Panc1 (cell line): ENCODE data around the gene LMF1. TPM values are rescaled to one million over a fixed set of nuclear protein-coding genes. Genes with fewer than 3 reads are reported as not detected.

Source experiments
- ATAC-seq: fragments of 200-7000 bp; cut with Tn5 transposase; 2 replicates; pipeline ENCODE4 v1.9.1; 2020; ENCODE audit warnings: mild to moderate bottlenecking, moderate library complexity
- BruUV-seq: library from RNA; stranded (reverse); fragments of 400-500 nt; replicated peaks from 2 replicates; lab custom pipeline; 2021; lab: Mats Ljungman, UMichigan
- CTCF ChIA-PET: fragments of 300-600 bp; sonication (Branson Sonifier 250); formaldehyde crosslinking; loops from one replicate; lab custom pipeline; 2022; ENCODE audit warnings: antibody characterized with exemption; lab: Charles Lee
- POLR2A ChIA-PET: fragments of 300-600 bp; sonication (Branson Sonifier 250); formaldehyde crosslinking; loops from one replicate; lab custom pipeline; 2022; ENCODE audit warnings: antibody characterized with exemption; lab: Charles Lee
- DNase-seq: peaks from one replicate; pipeline ENCODE4 v3.0.0-alpha.2; 2010; ENCODE audit warnings: low read depth, low spot score
- H3K27ac ChIP-seq: 2 replicates; pipeline ENCODE4 v1.5.1; 2011; ENCODE audit warnings: mild to moderate bottlenecking, low read length, inconsistent platforms
- H3K27me3 ChIP-seq: fragments of 200-500 bp; sonication (Bioruptor generic); 2 replicates; pipeline ENCODE4 v1.6.0; 2014; ENCODE audit warnings: low read length, inconsistent platforms; ENCODE audit not compliant: control insufficient read depth, insufficient read depth
- H3K36me3 ChIP-seq: fragments of 200-500 bp; sonication (Bioruptor generic); 2 replicates; pipeline ENCODE4 v1.5.1; 2014; ENCODE audit warnings: inconsistent platforms, mild to moderate bottlenecking, low read length, moderate library complexity; ENCODE audit not compliant: control insufficient read depth, insufficient read depth
- H3K4me1 ChIP-seq: 2 replicates; pipeline ENCODE4 v1.5.1; 2011; ENCODE audit warnings: inconsistent platforms, mild to moderate bottlenecking, low read length, moderate library complexity; ENCODE audit not compliant: control insufficient read depth, insufficient read depth
- H3K4me3 ChIP-seq, 2 experiments: 2 replicates each; pipeline ENCODE4 v1.5.1; 2011 to 2012; ENCODE audit warnings: low read depth in 2 of 2, low read length in 2 of 2, mild to moderate bottlenecking in 2 of 2, inconsistent platforms in 1 of 2, moderate library complexity in 1 of 2
- H3K9me3 ChIP-seq: fragments of 200-500 bp; sonication (Bioruptor generic); 2 replicates; pipeline ENCODE4 v1.5.1; 2014; ENCODE audit warnings: low read depth, mild to moderate bottlenecking, inconsistent platforms, low read length, moderate library complexity; ENCODE audit not compliant: control insufficient read depth, insufficient read depth
- POLR2AphosphoS5 ChIP-seq: IDR thresholded peaks from 2 replicates; pipeline ENCODE4 v1.6.1; 2012; ENCODE audit warnings: mild to moderate bottlenecking, low read depth, low read length, moderate library complexity
- SIN3A ChIP-seq: IDR thresholded peaks from 2 replicates; pipeline ENCODE4 v1.6.1; 2012; ENCODE audit warnings: low read depth, mild to moderate bottlenecking, low read length, moderate library complexity, borderline replicate concordance; ENCODE audit not compliant: insufficient read depth
- TCF7L2 ChIP-seq: IDR thresholded peaks from 2 replicates; pipeline ENCODE4 v1.6.1; 2011; ENCODE audit warnings: mild to moderate bottlenecking, low read depth, low read length, inconsistent platforms
- in situ Hi-C: cut with HindIII; loops from 2 replicates; pipeline ENCODE4 v1.10.0; 2016; ENCODE audit warnings: low sequenced_read_pairs, low pct_unique_long_range_greater_than_20kb
- intact Hi-C: fragments of 100-400 bp; cut with micrococcal nuclease; formaldehyde crosslinking; loops from one replicate; pipeline ENCODE4 v1.10.0; 2022; ENCODE audit not compliant: unreplicated experiment
- total RNA-seq: library from RNA; stranded (reverse); gene quantifications from one replicate; pipeline ENCODE4 v1.2.1, GENCODE V29; 2021; ENCODE audit not compliant: unreplicated experiment
- TF ChIP-seq, protein P1 (sequence below): fragments of 450-650 bp; IDR thresholded peaks from 2 replicates; pipeline ENCODE4 v1.5.1; 2017; ENCODE audit warnings: mild to moderate bottlenecking
- TF ChIP-seq, protein P2 (sequence below), 2 experiments: IDR thresholded peaks; 2 replicates each; pipeline ENCODE4 v1.6.1; 2011 to 2012; ENCODE audit warnings: low read depth in 2 of 2, control low read depth in 1 of 2, low read length in 1 of 2, mild to moderate bottlenecking in 1 of 2, moderate library complexity in 1 of 2; ENCODE audit not compliant: insufficient read depth in 1 of 2

Gene LMF1
- total RNA-seq, 1 experiment from 2014 or later: 24.3 TPM

DNA sequence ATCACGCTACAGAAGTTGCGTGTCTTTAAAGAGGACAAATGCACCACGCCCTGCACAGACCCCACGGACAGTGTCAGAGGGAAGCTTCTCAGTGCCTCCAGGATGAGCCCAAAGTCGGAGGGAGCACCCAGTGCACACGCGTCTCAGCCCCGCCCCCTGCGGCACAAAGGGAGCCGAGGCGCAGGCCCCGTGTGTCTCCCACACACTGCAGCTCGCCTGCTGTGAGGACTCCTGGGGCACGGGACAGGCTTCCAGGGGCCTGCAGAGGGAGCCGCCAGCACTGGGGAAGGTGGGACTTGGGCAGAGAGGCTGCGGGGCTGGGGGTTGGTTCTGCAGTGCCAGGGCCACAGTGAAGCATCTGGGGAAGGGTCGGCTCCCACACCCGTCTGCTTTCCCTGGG lies 77.4 kb downstream of the LMF1 start:
- CTCF ChIA-PET: interaction anchor here (0.6 kb wide), 1 partner anchor 15 kb away, joined by 3 read pairs; no protein-coding TSS in a partner anchor
- POLR2A ChIA-PET: no interaction called here
- Histone ChIP-seq H3K4me1 (no peaks in the 10 kb centered on the region), H3K9me3 (no peaks in the 10 kb centered on the region), H3K4me3 (no peak overlapping the region), H3K27ac (no peak overlapping the region), H3K27me3 (no peaks in the 10 kb centered on the region), H3K36me3 (no peaks in the 10 kb centered on the region)
- intact Hi-C loops: no loop called here
- in situ Hi-C loops: no loop called here
- DNase-seq (no peak), ATAC-seq (peak; percentile 57)
- no peak for TF ChIP-seq TCF7L2
- TF ChIP-seq, protein P1, sequence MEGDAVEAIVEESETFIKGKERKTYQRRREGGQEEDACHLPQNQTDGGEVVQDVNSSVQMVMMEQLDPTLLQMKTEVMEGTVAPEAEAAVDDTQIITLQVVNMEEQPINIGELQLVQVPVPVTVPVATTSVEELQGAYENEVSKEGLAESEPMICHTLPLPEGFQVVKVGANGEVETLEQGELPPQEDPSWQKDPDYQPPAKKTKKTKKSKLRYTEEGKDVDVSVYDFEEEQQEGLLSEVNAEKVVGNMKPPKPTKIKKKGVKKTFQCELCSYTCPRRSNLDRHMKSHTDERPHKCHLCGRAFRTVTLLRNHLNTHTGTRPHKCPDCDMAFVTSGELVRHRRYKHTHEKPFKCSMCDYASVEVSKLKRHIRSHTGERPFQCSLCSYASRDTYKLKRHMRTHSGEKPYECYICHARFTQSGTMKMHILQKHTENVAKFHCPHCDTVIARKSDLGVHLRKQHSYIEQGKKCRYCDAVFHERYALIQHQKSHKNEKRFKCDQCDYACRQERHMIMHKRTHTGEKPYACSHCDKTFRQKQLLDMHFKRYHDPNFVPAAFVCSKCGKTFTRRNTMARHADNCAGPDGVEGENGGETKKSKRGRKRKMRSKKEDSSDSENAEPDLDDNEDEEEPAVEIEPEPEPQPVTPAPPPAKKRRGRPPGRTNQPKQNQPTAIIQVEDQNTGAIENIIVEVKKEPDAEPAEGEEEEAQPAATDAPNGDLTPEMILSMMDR: peak; percentile 55; the same call in 1 of the 2 replicates
- BruUV-seq: no TSS peak

- H3K4me1 ChIP-seq: no peaks in the 10 kb centered on the region
- no peaks in the 10 kb centered on the region for H3K27me3 ChIP-seq
These were observed 78.1 kb downstream of the LMF1 start for GRCh38 chr16:892536-893255.

DNA sequence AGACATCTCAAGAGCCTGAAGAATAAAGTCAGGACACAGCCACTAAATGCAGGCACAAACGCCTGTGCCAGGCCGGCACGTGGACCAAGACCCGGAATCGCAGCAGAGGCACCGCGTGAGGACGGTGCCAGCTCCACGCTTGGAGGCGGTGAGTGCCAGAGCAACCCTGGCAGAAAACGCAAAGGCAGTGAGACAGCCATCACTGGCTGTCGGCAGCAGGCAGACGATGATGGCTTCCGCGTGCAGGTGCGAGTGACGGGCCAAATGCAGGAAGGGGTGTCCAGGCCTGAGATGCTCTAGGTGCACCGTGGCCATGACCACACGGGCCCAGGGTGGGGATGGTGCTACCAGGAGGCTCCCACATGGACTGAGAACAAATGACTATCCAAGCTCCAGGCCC lies 78.8 kb downstream of the LMF1 start:
- POLR2A ChIA-PET: no interaction called here
- Histone ChIP-seq H3K27ac (no peak overlapping the region), H3K4me1 (no peaks in the 10 kb centered on the region), H3K9me3 (no peaks in the 10 kb centered on the region), H3K4me3 (no peak overlapping the region), H3K36me3 (no peaks in the 10 kb centered on the region), H3K27me3 (no peaks in the 10 kb centered on the region)
- no TSS peak for BruUV-seq
- TF ChIP-seq, protein P1: no peak
- TF ChIP-seq SIN3A (no peak), TCF7L2 (no peak), POLR2AphosphoS5 (no peak)
- TF ChIP-seq, protein P2, sequence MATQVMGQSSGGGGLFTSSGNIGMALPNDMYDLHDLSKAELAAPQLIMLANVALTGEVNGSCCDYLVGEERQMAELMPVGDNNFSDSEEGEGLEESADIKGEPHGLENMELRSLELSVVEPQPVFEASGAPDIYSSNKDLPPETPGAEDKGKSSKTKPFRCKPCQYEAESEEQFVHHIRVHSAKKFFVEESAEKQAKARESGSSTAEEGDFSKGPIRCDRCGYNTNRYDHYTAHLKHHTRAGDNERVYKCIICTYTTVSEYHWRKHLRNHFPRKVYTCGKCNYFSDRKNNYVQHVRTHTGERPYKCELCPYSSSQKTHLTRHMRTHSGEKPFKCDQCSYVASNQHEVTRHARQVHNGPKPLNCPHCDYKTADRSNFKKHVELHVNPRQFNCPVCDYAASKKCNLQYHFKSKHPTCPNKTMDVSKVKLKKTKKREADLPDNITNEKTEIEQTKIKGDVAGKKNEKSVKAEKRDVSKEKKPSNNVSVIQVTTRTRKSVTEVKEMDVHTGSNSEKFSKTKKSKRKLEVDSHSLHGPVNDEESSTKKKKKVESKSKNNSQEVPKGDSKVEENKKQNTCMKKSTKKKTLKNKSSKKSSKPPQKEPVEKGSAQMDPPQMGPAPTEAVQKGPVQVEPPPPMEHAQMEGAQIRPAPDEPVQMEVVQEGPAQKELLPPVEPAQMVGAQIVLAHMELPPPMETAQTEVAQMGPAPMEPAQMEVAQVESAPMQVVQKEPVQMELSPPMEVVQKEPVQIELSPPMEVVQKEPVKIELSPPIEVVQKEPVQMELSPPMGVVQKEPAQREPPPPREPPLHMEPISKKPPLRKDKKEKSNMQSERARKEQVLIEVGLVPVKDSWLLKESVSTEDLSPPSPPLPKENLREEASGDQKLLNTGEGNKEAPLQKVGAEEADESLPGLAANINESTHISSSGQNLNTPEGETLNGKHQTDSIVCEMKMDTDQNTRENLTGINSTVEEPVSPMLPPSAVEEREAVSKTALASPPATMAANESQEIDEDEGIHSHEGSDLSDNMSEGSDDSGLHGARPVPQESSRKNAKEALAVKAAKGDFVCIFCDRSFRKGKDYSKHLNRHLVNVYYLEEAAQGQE (IDR thresholded peaks at IDR 0.05; ENCODE audit: insufficient read depth in 1 of 2, low read depth in 2 of 2, low read length in 1 of 2): no peak
- intact Hi-C loops (no loop called here), in situ Hi-C loops (no loop called here)
- DNase-seq: no peak
- ATAC-seq: no peak
- CTCF ChIA-PET: no interaction called here

More at GRCh38 chr16:892536-893255, 78.1 kb downstream of the LMF1 start:
- in situ Hi-C loops: no loop called here
- Histone ChIP-seq H3K9me3 (no peaks in the 10 kb centered on the region), H3K4me3 (no peak overlapping the region), H3K27ac (no peak overlapping the region), H3K36me3 (no peaks in the 10 kb centered on the region)
- TF ChIP-seq SIN3A: no peak
- TF ChIP-seq, protein P2 (IDR thresholded peaks at IDR 0.05; ENCODE audit: insufficient read depth in 1 of 2, low read depth in 2 of 2, low read length in 1 of 2): peak; percentile 85 to 90
- no TSS peak for BruUV-seq
- intact Hi-C loops: no loop called here
- DNase-seq (no peak), ATAC-seq (no peak)
- ChIA-PET POLR2A (no interaction called here), CTCF (interaction anchor here (0.6 kb wide), 1 partner anchor 15 kb away, joined by 3 read pairs; no protein-coding TSS in a partner anchor)
